Measurements from ENCODE around the gene LRRC14B.
"Not testable (repeated sequence)": the region's sequence is repeated elsewhere in the genome, so short reads cannot be mapped to it uniquely, and the experiment has no call there.

DNA sequence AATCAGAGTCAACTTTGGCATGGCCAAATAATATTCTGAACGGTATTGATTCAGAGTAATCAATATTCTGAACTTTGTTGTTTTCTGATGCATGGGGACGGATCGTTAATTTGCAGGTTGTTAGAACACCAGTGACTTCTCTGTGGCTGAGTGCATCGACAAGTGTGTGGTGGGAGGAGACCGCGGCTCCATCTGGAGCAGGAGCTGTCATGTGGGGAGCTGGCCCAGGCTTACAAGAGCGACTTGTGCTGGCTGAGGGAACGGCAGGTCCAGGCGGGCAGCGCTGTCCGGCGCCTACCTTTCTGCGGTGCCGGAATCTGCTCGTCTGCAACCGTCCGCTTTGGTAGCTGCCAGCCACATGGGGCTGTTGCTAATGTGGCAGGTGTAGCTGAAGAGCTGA lies 36.1 kb downstream of the LRRC14B start:
- TF ChIP-seq, protein P1, sequence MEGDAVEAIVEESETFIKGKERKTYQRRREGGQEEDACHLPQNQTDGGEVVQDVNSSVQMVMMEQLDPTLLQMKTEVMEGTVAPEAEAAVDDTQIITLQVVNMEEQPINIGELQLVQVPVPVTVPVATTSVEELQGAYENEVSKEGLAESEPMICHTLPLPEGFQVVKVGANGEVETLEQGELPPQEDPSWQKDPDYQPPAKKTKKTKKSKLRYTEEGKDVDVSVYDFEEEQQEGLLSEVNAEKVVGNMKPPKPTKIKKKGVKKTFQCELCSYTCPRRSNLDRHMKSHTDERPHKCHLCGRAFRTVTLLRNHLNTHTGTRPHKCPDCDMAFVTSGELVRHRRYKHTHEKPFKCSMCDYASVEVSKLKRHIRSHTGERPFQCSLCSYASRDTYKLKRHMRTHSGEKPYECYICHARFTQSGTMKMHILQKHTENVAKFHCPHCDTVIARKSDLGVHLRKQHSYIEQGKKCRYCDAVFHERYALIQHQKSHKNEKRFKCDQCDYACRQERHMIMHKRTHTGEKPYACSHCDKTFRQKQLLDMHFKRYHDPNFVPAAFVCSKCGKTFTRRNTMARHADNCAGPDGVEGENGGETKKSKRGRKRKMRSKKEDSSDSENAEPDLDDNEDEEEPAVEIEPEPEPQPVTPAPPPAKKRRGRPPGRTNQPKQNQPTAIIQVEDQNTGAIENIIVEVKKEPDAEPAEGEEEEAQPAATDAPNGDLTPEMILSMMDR (IDR thresholded peaks at IDR 0.05; ENCODE audit: low read depth, low read length, poor library complexity, severe bottlenecking): not testable (repeated sequence)
- TF ChIP-seq EZH2phosphoT487 (IDR thresholded peaks at IDR 0.05; ENCODE audit: borderline replicate concordance, low read length): not testable (repeated sequence)

All from DOHH2 (cell line).